Adrenal gland (tissue), 5 donors: ENCODE measurements around the gene XRN1.
"Not testable (repeated sequence)": the region's sequence is repeated elsewhere in the genome, so short reads cannot be mapped to it uniquely, and the experiment has no call there.

Experiments
- CTCF ChIP-seq, 6 experiments: fragments of 450-650 bp in 4 of 6; fragments of 200-600 bp in 2 of 6; sonication (generic) in 1 of 6; IDR thresholded peaks; 1 replicate in 5 of 6; 2 replicates in 1 of 6; pipeline versions ENCODE4 v1.5.1 to v1.8.0; 2016 to 2021; ENCODE audit warnings: antibody characterized with exemption in 6 of 6, mild to moderate bottlenecking in 2 of 6, moderate library complexity in 1 of 6
- POLR2A ChIP-seq, 2 donors: fragments of 450-650 bp; IDR thresholded peaks; one replicate each; pipeline ENCODE4 v1.6.1; 2017; ENCODE audit warnings: antibody characterized with exemption in 2 of 2, mild to moderate bottlenecking in 2 of 2, moderate library complexity in 1 of 2
- donor health status: DM: no; HTN: no; CAD: no.

- not testable (repeated sequence) for TF ChIP-seq CTCF, POLR2A (IDR thresholded peaks at IDR 0.05)
Measured at GRCh38 chr3:142324275-142324953, 123.4 kb downstream of the XRN1 start.
